NCI-H1048 (cell line): ENCODE data around the gene HOXB8.

Source experiments
- DNase-seq: peaks from one replicate; lab custom pipeline; 2025; lab: John Stamatoyannopoulos, UW

HOXB8 gene

DNA sequence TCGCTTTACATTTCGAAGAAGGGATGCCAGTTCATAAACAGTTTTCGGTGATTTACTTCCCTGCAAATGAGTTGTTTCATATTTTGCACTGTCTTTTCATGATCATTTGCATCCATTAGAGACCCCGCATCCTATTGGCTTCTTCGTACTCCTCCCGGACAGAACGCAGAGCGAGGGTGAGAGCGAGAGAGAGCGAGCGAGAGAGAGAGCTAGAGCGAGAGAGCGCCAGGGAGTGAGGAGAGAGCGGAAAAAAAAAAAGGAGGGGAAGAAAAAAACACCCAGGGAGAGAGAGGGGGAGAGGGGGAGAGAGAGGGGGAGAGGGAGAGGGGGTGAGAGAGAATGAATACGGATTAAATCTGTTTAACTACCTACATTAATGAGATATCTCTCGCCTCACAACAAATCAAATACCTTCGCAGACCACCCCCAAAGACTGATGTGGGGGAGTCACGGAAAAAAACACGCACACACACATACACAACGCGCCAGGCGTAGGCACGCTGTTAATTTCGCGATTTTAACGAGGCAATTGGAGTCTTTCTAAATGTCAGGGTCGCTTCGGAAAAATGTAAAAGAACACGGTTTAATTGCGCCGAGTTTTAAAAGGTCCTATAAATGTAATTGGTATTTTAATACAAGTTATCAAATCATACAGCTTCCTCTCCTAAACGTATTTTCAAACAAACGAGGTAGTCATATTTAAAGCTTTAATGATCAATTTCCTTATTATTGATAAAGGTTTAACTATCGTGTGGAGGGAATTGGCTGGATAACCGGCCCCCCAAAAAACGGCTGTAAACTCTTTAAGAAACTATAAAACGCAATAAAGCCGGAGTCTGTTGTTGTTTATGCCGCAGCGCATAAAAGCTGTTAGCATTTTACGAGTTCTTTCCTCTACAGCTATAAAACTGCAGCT, at the start of gene HOXB8:
Gene HOXB8, minus strand, starts transcription at position 246 of the 916 bp plus-strand sequence. CDS start 588 bp downstream, outside the sequence.
- no peak for DNase-seq

DNA sequence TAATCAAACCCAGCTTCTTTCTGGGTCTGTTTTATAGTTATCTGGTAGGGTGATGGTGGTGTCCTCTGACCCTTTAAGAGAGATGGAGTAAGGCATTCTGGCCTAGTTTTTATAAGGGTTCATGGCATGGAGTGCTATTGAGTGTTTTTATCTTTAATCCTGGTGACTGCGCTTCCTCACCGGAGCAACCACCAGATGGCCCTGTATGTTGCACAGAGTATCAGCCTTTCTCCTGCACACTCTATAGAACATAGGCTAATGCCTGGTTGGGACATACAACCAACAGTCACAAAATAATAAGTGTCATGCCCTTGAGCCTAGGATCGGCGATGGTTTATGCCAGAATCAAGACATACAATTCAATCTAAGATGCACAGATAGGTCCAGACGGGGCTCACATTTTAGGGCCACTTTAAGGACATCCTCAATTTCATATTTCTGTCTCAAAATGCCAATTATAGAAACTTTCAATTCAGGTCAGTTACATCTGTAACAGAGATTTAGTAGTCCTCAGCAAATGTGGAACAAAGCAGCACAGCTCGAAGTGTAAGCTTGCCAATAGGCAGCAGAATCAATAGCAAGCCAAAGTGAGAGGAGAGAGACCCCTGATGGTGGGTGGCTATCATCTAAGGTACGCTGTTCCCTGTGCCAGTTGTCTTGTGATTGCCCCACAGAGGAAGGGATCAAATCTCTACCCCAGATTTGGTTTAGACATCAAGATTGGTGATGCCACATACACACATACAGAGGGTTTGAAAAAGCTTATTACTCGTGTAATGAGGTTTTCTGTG, 48.2 kb upstream of the HOXB8 start:
- no peak for DNase-seq

DNA sequence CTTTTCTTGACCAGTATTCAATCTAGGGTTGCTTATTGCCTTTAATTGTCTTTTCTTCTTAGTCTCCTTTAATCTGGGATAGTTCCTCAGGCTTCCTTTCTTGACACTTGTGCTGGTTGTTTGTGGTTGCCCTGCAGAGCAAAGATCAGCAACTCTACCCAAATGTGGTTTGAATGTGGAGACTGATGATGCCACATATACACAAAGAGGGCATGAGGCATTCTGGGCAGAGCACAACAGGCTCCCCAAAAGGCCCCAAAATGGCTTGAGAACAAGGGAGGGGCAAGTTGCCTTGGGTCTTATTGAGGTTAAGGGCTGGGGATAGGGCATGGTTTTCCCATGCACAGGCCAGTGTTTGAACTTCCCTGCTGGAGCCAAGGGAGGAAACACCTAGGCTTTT, 40.8 kb upstream of the HOXB8 start:
- DNase-seq = no peak

DNA sequence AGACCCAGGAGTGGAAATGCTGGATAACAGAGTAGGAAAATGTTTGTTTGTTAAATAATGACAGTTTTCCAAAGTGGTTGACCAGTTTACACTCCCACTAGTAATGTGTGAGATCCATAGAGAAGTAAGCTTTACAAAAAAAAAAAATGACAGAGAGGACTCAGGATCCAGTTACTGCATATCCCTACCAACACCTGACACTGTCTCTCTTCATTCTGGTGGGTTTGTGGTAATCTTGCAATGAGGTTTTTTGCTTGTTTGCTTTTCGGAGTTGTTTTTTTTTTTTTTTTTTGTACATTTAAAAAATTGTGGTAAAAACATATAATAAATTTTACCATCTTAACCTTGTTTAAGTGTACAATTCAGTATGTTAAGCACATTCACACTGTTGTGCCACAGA, 34.6 kb upstream of the HOXB8 start:
- DNase-seq = no peak

DNA sequence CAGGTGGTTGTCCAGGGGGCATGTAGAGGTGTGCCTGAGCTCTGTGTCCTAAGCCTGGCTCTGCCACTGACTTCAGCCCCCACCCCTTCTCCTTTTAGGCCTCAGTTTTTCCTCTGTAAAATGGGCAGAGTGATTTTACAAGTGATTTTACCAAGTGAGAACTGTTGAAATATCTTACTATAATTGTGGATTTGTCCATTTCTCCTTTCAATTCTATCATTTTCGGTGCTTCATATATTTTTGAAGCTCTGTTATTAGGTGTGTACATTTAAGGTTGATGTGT, 32.8 kb upstream of the HOXB8 start:
- DNase-seq = no peak

DNA sequence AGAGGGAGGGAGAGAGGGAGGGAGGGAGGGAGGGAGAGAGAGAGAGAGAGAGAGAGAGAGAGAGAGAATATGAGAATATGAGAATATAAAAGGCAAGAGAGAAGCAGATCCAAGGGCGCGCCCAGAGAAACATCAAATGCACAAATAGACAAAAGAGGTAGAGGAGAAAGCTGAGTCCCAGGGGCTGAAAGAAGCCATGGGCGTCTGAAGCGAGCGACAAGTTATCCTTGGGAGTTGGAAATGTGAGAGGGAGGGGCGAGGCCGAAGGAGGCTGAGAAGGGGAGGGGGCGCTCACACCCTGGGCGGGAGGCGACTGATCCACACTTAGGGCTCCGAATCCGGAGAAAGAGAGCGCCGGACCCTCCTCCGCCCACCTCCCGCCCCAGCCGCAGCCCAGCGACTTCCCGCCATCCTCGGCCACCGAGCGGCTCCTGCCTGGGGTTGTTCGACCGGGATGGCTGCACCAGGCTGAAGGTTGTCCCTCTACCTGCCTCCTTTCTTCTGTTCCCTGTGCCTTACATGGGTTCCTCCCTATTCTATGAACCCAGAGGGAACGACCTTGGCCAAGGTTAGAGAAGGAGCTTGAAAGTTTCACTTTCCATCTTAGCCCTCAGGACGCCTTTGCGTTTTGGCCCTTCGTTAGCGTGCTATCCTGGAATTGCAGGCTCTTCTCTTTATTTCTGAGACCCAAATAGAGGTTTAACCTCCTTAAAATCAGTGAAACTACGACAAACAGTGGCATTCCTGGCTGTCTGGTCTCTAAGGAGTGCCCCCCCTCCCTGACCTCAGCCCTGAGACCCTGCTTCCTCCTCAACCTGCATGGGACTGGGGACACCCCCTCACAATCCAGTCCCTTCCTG, 32.2 kb upstream of the HOXB8 start:
- DNase-seq = no peak

DNA sequence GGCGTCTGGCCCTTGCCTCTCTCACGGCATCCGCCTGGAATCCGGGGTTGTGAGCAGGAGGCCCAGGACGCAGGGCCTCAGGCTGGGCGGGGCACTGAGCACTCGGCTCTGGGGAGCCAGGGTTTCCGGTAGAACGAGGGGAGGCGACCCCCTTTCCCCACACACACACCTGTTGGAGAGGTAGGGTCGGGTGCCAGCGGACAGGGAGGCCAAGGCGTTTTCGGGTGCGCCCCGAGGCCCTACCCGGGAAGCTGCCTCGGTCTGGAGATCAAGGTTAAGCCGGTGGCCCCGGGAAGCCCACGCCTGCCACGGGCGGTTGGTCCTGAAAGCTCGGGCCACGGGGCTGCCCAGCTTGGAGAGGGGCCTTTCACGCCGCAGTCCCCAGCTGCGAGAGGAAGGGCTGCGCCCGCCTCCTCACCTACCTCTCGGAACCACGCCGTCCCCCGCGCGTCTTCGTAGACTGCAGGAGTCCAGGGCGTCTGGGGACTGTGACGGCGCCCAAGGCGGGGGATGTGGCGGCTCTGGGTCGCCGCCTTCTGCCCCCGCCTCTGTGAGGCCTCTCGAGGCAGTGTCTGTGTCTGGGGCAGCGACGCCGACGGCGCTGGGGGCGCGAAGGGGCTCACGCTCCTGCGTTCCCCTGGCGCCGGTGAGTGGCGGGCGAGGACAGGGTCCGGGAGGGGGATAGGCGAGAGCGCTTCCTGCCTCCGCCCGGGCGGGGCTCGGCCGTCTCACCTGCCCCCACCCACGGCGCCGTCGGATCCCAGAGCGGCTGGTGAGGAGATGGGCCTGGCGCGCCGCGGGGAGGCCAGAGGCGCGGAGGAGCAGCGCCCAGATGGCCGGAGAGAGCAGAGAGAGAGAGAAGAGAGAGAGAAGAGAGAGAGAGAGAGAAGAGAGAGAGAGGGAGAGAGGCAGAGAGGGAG, 31.4 kb upstream of the HOXB8 start:
- DNase-seq = no peak

DNA sequence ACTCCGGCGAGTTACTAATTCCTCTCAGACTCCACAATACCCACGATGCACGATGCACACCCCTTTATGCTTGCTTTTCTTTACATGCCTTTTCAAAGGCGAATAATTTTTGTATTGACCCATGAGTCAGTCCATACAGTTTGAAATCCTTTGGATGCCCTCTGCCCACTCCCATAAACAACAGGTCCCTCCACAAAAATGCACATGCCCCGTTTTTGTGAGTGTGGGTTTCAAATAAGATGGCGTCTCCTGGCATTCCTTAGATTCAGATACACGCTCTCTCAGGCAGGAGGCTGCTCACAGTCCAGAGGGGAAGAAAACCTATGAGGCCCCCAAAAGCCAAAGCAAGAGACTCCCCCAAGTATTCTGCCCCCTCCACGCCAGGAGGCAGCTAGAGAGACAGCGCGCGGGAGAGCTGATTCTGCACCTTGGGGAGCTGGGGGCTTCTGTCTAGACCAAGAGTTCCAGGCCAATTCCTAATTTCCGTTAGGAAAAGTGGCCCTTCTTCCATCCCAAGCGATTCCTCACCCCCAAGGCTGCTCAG, 30.6 kb upstream of the HOXB8 start:
- no peak for DNase-seq

DNA sequence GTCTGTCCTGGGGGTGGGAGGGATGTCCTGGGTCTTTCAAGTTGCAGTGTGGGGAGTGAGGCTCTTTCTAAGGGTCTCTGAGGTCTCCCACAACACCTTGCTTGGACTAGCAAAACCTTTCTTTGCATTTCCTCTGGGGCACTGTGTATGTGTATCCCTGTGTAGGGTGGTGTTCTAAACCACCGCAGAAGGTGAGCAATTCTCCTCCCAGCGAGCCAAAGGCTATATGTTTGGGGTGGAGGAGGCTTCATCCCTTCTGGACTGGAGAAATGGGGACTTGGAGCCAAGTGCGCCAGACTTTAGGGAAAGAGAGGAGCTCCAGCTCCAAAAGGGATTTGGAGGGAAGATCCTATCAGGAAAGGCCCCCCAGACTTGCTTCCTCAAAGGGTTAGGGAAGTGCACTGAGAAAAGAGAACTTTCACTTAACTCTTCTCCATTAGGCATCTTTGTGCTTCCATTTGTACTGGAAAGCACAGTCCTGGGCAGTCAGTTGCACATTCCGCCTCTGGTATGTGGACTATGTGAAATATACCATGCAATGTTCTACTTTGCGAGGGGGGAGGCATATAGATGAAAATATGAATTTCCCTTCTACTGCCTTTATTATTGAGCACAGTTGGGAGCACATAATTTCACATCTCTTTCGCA, 29.9 kb upstream of the HOXB8 start:
- DNase-seq = no peak

DNA sequence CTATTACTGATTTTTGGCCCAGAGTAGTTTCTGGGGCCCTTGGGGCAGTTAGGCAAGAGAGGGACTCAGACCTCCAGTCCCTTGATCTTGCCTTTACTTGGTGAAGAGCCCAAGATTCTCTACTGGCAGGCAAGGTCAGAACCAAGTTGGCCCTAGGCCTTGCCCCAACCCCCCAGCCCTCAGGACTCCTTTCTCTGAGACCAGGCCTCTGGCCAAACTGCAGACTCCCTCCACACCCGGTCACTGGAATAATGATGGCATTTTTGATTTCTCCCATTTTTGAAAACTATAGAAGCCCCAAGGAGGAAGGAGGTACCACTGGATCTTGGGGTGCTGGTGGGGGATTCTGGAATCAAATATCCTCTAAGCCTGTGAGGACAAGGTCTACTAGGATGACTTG, 29.1 kb upstream of the HOXB8 start:
- DNase-seq = no peak

DNA sequence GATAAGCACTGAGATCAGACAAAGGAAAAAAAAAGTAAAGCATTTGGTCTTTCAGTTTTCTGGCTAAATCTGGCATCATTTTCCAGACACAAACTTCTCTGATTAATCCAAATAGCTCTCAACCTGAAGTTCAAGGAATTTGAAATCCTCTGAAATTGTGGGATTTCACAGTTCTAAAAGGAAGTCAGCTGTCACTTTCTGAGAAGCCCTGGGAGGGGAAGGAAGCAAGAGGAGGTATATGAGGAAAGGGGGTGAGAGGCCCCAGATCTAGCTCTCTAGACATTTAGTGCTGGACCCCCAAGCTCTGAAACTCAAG, 28.6 kb upstream of the HOXB8 start:
- no peak for DNase-seq

DNA sequence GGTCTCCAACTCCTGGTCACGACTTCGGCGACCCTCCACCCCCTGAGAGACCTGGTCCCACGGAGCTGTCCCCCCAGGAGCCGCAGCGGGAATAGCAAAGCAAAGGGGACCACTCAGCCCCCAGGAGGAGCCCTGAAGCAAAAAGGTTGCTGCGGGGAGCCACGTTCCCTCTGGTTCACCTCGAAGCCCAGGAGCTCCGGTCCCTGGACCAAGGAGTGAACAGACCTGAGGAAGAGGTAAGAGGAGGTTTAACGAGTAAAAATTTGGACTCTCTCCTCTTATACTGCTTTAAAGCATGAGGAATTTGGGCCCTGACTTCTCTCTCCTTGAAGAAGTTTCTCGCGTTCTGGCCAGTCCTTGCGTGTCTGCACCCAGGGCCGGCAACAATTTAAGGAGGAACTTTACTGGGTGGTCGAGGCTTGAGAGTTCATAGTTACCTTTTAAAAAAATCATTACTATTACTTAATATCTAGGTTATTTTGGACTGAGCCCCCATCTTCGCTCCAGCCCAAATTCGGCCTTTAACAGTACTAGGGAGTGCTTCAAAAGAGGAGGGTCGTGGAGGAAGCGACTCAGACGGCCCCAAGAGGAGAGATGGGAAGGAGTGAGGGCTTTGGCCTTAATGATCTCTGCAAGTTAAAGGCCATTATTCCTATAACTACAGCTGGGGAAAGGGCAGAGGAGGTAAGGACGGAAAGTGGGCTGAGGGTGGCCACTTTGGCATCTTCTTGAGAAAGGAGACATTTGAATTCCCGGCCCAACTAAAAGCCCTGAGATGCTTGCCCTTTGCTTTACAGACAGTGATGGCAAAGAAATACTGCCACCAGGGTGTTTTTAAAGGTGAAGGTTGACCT, 28.0 kb upstream of the HOXB8 start:
- DNase-seq = no peak

DNA sequence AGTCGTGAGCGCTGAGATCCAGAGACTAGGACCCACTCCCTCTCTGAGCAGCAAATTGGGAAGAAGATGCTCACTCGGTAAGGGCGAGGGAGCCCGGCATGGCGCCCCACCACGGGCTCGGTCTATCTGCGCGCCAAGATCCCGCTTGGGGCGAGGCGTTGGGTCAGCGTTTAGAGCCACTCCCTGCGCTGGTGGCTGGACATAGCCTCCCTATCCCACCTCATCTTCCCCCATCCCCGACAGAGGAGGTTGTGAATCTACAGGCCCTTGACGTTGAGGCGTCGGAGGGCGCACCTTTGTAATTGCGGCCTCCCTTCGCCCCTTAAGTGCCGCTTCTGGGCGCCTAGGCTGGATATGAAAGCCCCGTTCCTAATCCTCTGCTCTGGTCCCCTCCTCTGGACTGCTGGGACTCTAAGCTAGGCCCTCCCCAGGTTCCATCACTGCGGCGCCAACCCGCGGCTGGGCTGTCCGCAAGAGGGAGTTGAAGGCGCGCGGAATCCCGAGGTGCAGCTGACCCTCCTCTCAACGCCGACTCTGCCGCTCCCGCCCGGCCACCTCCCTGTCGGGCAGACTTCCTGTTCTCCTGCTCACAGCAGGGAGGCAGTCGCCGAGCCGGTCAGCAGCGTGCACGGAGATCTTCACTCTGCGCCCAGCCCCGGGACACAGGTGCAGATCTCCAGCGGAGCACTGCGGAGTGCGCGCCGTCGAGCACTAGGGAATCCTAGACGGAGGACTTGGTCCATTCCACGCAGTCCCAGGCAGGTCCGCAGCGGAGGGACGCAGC, 27.2 kb upstream of the HOXB8 start:
- no peak for DNase-seq

DNA sequence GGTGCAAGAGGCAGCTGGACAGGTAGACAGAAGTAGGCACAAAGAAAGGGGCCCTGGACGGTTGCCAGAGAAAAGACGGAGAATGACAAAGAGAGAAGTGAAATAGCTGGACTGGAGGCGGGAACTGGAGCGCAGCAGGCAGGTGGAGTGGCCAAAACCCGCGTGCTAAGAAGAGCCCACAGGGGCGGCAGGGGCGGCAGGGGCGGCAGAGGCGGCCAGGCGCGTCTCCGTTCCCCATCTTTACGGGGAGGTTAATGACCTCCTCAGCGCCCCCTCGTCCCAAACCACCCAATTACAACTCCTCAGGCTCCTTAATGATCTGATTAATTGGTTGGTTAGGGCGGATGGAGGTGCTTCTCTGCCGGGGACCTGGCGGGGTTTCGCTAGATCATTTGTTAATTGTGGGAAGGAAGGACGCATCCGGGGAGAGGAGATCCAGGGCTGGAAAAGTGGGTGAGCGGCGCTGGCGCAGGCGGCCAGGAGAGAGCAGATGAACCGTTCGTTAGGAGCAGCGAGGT, 26.5 kb upstream of the HOXB8 start:
- no peak for DNase-seq

DNA sequence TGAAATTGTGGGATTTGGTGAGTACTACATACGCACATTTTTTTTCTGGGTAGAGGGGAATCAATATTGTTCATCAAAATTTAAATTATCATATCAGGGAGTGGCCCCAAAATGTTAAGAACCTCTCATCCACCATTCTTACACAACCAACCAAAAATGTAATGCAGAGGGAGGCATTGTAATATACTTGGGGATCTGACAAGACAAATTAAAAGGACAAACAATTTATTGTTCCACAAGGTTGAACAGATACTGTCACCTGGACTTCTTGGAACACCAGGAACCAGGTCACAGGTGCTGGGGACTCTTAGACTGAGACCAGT, 25.7 kb upstream of the HOXB8 start:
- DNase-seq = no peak

DNA sequence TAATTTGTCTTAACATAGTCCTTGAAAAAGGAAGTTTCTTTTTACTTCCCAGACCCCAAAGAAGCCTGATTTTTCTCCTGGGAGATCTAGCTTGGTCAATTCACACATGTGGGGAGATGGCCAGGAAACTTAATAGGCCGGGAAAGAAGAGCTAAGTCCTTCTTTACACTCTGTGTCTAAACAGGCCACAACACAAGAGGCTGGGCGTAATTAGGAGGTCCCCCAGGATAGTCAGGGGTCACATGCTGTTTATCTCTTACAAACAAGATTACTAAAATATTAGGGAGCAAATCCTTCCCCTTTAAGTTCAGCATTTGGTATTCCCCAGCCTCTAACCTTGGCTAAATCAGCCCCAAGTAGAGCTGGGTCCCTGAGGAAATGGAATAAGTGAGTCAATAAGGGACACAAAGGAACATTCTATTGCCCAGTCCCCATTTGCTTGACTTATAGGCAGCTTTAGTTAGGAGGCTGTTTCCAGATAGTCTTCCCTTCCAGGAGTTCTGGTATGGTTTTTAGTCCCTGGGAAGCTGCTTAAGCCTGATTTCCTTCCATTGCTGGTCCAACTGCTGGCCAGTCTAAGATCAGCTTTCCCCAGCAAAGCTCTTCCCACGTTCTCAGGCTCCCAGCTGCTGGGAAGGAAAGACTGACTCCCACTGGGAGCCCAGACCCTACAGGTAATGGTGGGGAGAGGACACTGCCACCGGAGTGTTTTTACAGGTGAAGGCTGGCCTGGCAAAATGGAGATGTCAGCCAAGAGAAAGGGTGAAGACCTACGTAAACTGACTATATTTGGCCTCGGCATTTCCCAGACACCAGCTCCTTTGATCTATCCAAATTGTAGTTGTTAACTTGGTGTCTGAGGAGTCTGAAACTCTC, 25.1 kb upstream of the HOXB8 start:
- DNase-seq = no peak

DNA sequence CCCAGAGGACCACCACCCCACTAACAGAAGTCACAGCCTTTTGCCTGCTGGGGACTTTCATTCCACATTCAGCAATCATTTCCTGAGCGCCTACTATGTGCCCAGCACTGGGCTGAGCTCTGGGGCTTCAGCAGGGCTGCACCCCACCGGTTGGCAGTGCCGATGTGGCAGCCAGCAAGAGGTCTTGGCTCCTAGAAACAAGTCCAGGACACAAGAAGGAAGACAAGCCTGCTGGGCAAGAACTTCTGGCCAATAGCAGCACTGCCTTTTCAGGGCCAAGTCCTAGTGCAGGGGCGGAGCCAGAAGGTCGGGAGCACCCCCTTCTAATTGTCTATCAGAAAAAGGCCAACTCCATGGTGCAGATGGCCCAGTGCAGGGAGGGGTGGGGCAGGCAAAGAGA, 24.0 kb upstream of the HOXB8 start:
- no peak for DNase-seq
